ENCODE data around the gene PTPRJ. TPM values are rescaled to one million over a fixed set of nuclear protein-coding genes. Genes with fewer than 3 reads are reported as not detected.
"Not testable (repeated sequence)": the region's sequence is repeated elsewhere in the genome, so short reads cannot be mapped to it uniquely, and the experiment has no call there.

Gene PTPRJ
- total RNA-seq, 1 donor from 2014 or later: 24.0 TPM

- DNase-seq (ENCODE audit: low spot score): no peak
Measured at GRCh38 chr11:48017105-48017830, 36.9 kb downstream of the PTPRJ start.

- DNase-seq (ENCODE audit: low spot score): no peak
Measured at GRCh38 chr11:48017831-48018527, 37.6 kb downstream of the PTPRJ start.

GRCh38 chr11:48018528-48019216 is 38.3 kb downstream of the PTPRJ start:
- no peak for DNase-seq (ENCODE audit: low spot score)

DNA sequence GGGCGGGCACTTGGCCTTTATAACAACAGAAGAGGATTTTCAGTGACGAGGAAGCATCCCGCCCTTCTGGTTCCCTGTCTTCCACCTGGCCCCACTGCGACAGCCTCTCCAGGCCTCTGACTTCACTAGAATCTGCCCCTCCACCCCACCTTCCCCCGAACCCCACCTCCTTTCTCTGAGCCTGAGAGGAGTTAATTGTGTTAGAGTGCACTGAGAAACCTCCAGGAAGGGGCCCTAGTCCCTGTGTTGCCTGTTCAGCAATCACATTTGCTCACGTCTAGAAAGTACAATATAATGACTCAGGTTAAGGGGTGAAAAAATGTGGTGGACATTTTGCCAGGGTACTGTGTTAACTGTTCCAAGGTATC is 38.8 kb downstream of the PTPRJ start:
- DNase-seq (ENCODE audit: low spot score): no peak

DNA sequence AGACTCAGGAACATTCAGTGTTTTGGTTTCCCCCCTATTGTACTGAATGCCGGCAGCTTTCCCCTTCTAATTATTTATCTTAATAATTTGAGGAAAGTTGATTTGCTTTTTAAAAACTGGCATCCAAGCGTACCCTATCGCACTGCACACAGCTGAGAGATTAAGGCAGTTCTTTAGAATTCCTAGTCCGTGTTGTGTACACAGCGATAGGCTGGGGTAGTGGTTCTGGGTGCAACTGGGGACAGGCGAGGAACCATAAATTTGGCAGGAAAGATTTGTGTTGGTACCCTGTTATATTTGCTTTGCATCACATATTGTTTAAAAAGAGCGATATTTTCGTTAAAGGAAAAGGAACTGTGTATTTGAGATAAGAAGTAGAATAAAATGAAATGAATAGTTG is 39.2 kb downstream of the PTPRJ start:
- DNase-seq (ENCODE audit: low spot score): no peak

GRCh38 chr11:48020092-48020755 is 39.9 kb downstream of the PTPRJ start:
- no peak for DNase-seq (ENCODE audit: low spot score)

- not testable (repeated sequence) for DNase-seq (ENCODE audit: low spot score)
Measured at GRCh38 chr11:48021201-48021820, 41.0 kb downstream of the PTPRJ start.

- no peak for DNase-seq (ENCODE audit: low spot score)
Measured at GRCh38 chr11:48022445-48022844, 42.1 kb downstream of the PTPRJ start.

DNA sequence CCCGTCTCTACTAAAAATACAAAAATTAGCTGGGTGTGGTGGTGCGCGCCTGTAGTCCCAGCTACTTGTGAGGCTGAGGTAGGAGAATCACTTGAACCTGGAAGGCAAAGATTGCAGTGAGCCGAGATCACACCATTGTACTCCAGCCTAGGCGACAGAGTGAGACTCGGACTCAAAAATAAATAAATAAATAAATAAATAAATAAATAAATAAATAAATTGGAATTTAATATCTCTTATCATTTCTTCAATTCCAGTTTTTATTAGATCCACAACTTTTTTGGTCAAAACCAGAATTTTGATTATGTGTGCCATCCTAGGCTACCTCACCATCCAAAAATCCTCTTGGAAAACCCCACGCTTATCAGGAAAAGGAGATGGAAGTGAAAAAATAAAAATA is 43.2 kb downstream of the PTPRJ start:
- DNase-seq (ENCODE audit: low spot score): not testable (repeated sequence)

GRCh38 chr11:48024635-48025071 is 44.3 kb downstream of the PTPRJ start:
- DNase-seq (ENCODE audit: low spot score): no peak

GRCh38 chr11:48025293-48025983 is 45.1 kb downstream of the PTPRJ start:
- DNase-seq (ENCODE audit: low spot score): no peak

GRCh38 chr11:48025984-48026340 is 45.6 kb downstream of the PTPRJ start:
- no peak for DNase-seq (ENCODE audit: low spot score)

DNA sequence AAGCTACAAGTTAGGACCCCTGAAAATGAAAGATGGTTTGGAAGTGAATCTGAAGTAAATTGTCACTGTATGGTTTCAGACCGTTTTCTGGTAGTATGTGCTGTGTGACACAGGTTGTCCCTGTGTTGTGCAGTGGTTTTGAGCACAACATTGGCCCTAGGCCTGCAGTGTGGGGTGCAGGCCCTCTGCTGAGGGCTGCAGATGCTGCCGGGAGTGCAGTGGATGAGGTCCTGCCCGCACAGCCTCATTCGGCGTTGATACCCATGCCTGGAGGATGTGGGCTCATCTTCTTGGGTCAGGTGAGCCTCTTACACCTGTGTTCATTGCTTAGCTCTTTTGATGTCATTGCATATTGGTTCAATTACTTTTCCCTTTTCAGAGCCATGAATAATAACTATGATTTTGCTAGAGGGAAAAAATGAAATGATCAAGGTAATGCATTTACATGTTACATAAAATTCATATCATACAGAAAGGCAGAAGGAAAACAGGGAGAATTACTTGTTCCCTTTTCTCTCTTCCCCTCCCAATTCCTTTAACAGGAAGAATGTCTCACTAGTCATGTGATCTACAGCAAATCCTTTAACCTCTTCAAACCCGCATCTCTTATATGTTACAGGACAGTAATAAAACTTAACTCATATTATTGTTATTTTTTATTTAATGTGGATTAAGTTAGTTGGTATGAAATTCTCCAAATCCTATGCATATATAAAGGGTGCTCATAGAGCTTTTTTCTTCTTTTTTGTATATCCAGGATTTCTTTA is 48.7 kb downstream of the PTPRJ start:
- DNase-seq (ENCODE audit: low spot score): no peak

DNA sequence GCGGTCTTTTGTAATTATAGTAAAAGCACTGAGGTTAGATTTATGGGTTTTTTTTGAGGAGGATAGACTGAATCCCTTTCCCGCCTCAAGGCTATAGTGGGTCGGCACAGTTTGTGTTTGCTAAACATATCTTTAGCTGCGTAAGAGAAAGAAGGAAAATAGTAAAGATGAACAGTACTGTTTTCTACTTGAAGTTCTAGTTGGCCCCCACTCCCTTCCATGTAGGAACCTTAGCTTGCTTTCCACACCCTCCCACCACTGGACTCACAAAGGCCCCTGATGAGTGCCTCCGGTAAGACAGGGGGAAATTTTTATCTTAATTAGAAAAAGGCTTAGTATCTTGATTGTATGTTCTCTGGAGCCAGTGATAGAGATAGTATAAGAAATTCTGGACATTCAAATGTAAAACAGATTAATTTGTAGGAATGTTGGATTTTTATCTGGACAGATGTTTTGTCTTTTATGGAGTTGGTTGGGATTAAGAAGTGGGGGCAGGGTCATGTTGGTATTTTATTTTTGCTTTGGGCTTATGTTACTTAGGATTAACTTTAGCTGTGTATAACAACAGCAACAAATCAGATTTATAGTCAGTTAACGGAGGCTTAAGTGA is 49.4 kb downstream of the PTPRJ start:
- no peak for DNase-seq (ENCODE audit: low spot score)

DNA sequence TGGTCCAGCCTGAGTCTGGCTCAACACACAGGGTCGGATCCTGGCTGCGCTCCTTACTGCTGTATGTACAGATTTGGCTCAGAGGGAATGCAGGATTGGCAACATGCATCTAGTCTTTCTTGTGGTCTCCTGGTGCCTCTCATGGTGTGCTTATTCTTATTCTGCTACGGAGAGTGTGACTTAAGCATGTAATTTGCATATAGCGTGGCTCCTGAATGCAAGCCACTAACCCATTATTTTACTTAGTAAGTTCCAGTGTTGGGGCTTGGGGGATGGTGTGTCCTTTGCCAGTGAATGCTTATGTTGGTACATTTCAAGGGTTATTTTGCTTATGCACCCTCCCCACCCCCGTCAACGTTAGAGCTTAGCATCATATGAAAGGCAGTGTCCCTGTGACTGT is 51.2 kb downstream of the PTPRJ start:
- no peak for DNase-seq (ENCODE audit: low spot score)

DNA sequence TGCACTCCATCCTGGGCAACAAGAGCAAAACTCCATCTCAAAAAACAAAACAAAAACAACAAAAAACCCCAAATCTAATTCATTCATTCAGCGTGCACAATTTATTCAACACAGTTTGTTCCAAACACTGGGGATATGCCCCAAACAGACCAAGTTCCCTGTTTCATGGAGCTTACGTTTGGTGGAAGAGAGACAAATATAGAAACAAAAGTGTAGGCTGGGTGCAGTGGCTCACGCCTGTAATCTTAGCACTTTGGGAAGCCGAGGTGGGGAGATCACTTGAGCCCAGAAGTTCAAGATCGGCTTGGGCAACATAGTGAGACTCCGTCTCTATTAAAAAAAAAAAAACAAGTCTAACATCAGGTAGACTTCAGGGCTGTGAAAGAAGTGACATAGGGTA is 52.4 kb downstream of the PTPRJ start:
- DNase-seq (ENCODE audit: low spot score): no peak

DNA sequence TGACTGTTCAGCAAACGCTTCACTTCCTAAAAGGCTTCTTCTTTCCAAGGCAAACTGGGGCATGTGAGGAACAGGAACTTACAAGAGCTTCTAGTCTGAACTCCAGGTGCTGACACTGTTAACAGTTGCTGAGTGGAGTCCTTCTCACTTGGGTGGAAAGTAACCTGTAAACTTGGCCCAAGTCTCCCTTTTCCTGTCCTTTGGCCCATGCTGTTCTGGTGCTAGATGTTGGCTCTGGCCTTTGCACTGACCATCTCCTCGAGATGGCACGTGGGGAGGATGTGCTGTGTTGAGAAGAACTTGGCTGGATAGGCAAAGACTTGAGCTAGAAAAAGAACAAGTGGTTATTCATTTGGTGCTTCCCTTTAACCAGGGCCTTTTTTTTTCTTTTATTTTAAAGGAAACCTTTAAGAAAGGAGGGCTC is 53.6 kb downstream of the PTPRJ start:
- no peak for DNase-seq (ENCODE audit: low spot score)

- no peak for DNase-seq (ENCODE audit: low spot score)
Measured at GRCh38 chr11:48034926-48035871, 54.8 kb downstream of the PTPRJ start.
